WTC11 (cell line): ENCODE measurements around the gene ZFHX3. TPM values are rescaled to one million over a fixed set of nuclear protein-coding genes. Genes with fewer than 3 reads are reported as not detected.

ENCODE experiments used
- ATAC-seq: fragments of 200-7000 bp; cut with Tn5 transposase; 2 replicates; pipeline ENCODE4 v1.10.0; 2021; ENCODE audit warnings: mild to moderate bottlenecking, moderate library complexity
- CTCF ChIA-PET: fragments of 300-600 bp; sonication (Branson Sonifier 250); formaldehyde crosslinking; loops from one replicate; lab custom pipeline; 2021; ENCODE audit warnings: antibody characterized with exemption; lab: Charles Lee
- POLR2A ChIA-PET: fragments of 350-600 bp; sonication (Branson Sonifier 250); formaldehyde crosslinking; loops from one replicate; lab custom pipeline; 2021; ENCODE audit warnings: antibody characterized with exemption; lab: Charles Lee
- DNase-seq: peaks from one replicate; pipeline ENCODE4 v3.0.0; 2021; ENCODE audit warnings: low spot score
- H3K27ac Mint-ChIP-seq: 2 replicates; pipeline ENCODE4 v1.8.0; 2021; ENCODE audit warnings: mixed read lengths
- H3K27me3 Mint-ChIP-seq: 2 replicates; pipeline ENCODE4 v1.8.0; 2021; ENCODE audit warnings: low read depth, mild to moderate bottlenecking, moderate library complexity, mixed read lengths
- H3K36me3 Mint-ChIP-seq: 2 replicates; pipeline ENCODE4 v1.8.0; 2021; ENCODE audit warnings: mixed read lengths
- H3K4me1 Mint-ChIP-seq: 2 replicates; pipeline ENCODE4 v1.8.0; 2022; ENCODE audit warnings: mixed read lengths
- H3K4me3 Mint-ChIP-seq: 2 replicates; pipeline ENCODE4 v1.8.0; 2021; ENCODE audit warnings: mild to moderate bottlenecking, moderate library complexity, mixed read lengths
- H3K9me3 Mint-ChIP-seq: 2 replicates; pipeline ENCODE4 v1.8.0; 2021; ENCODE audit warnings: mixed read lengths
- CREM ChIP-seq: sonication (generic); formaldehyde crosslinking; IDR thresholded peaks from 2 replicates; pipeline ENCODE4 v1.8.1; 2022; ENCODE audit warnings: mild to moderate bottlenecking, missing genetic modification reagents, moderate library complexity
- ESRRA ChIP-seq: sonication (generic); formaldehyde crosslinking; IDR thresholded peaks from 2 replicates; pipeline ENCODE4 v1.8.1; 2022; ENCODE audit warnings: mild to moderate bottlenecking, missing genetic modification reagents, borderline replicate concordance
- GABPB1 ChIP-seq: sonication (generic); formaldehyde crosslinking; IDR thresholded peaks from 2 replicates; pipeline ENCODE4 v1.8.1; 2023; ENCODE audit warnings: mild to moderate bottlenecking, missing genetic modification reagents
- JAZF1 ChIP-seq: fragments of 250-450 bp; sonication (Bioruptor Pico); IDR thresholded peaks from 2 replicates; pipeline ENCODE4 v1.9.0; 2021; ENCODE audit warnings: moderate library complexity, mild to moderate bottlenecking, inconsistent platforms
- MYBL2 ChIP-seq: sonication (generic); formaldehyde crosslinking; IDR thresholded peaks from 2 replicates; pipeline ENCODE4 v1.8.1; 2023; ENCODE audit warnings: mild to moderate bottlenecking, moderate library complexity, missing genetic modification reagents
- NR3C1 ChIP-seq: sonication (generic); formaldehyde crosslinking; conservative IDR thresholded peaks from 2 replicates; pipeline ENCODE4 v1.8.1; 2023; ENCODE audit warnings: low read depth, mild to moderate bottlenecking, missing genetic modification reagents
- RELA ChIP-seq: sonication (generic); formaldehyde crosslinking; IDR thresholded peaks from 2 replicates; pipeline ENCODE4 v1.8.1; 2022; ENCODE audit warnings: missing genetic modification reagents, mild to moderate bottlenecking, borderline replicate concordance
- SOX15 ChIP-seq: fragments of 250-450 bp; sonication (Bioruptor Pico); IDR thresholded peaks from 2 replicates; pipeline ENCODE4 v1.9.0; 2021; ENCODE audit warnings: mild to moderate bottlenecking
- TCF7 ChIP-seq: sonication (generic); formaldehyde crosslinking; IDR thresholded peaks from 2 replicates; pipeline ENCODE4 v1.8.0; 2022; ENCODE audit warnings: mild to moderate bottlenecking, low read depth, missing genetic modification reagents, moderate library complexity
- TEAD1 ChIP-seq: sonication (generic); formaldehyde crosslinking; IDR thresholded peaks from 2 replicates; pipeline ENCODE4 v1.8.0; 2022; ENCODE audit warnings: mild to moderate bottlenecking, missing genetic modification reagents
- TEAD4 ChIP-seq: sonication (generic); formaldehyde crosslinking; IDR thresholded peaks from 2 replicates; pipeline ENCODE4 v1.8.0; 2022; ENCODE audit warnings: mild to moderate bottlenecking, missing genetic modification reagents
- ZNF138 ChIP-seq: sonication (generic); formaldehyde crosslinking; conservative IDR thresholded peaks from 2 replicates; pipeline ENCODE4 v1.8.1; 2022; ENCODE audit warnings: mild to moderate bottlenecking, moderate library complexity, missing genetic modification reagents
- ZNF219 ChIP-seq: sonication (generic); formaldehyde crosslinking; IDR thresholded peaks from 2 replicates; pipeline ENCODE4 v1.8.0; 2023; ENCODE audit warnings: missing genetic modification reagents, mild to moderate bottlenecking, borderline replicate concordance
- ZNF263 ChIP-seq: sonication (generic); formaldehyde crosslinking; IDR thresholded peaks from 2 replicates; pipeline ENCODE4 v1.8.1; 2022; ENCODE audit warnings: low read depth, mild to moderate bottlenecking, moderate library complexity, missing genetic modification reagents
- ZNF317 ChIP-seq: sonication (generic); formaldehyde crosslinking; IDR thresholded peaks from 2 replicates; pipeline ENCODE4 v1.8.1; 2023; ENCODE audit warnings: low read depth, mild to moderate bottlenecking, moderate library complexity, missing genetic modification reagents, borderline replicate concordance
- ZNF396 ChIP-seq: fragments of 250-450 bp; sonication (Bioruptor Pico); IDR thresholded peaks from 2 replicates; pipeline ENCODE4 v1.8.0; 2021; ENCODE audit warnings: mild to moderate bottlenecking, moderate library complexity, borderline replicate concordance
- ZNF416 ChIP-seq: fragments of 250-450 bp; sonication (Bioruptor Pico); IDR thresholded peaks from 2 replicates; pipeline ENCODE4 v1.9.0; 2021; ENCODE audit warnings: mild to moderate bottlenecking, inconsistent platforms
- total RNA-seq: library from RNA; stranded (reverse); gene quantifications from 3 replicates; pipeline ENCODE4 v1.2.3, GENCODE V29; 2021
- TF ChIP-seq, protein P1 (sequence below): fragments of 250-450 bp; sonication (Bioruptor Pico); IDR thresholded peaks from 2 replicates; pipeline ENCODE4 v1.9.0; 2021; ENCODE audit warnings: moderate library complexity, mild to moderate bottlenecking, inconsistent platforms, borderline replicate concordance
- TF ChIP-seq, protein P2 (sequence below): fragments of 250-450 bp; sonication (Bioruptor Pico); IDR thresholded peaks from 2 replicates; pipeline ENCODE4 v2.1.2; 2022; ENCODE audit warnings: mild to moderate bottlenecking, moderate library complexity
- TF ChIP-seq, protein P3 (sequence below): sonication (generic); formaldehyde crosslinking; IDR thresholded peaks from 2 replicates; pipeline ENCODE4 v1.8.0; 2023; ENCODE audit warnings: mild to moderate bottlenecking, missing genetic modification reagents
- TF ChIP-seq, protein P4 (sequence below): sonication (generic); formaldehyde crosslinking; IDR thresholded peaks from 2 replicates; pipeline ENCODE4 v1.8.0; 2023; ENCODE audit warnings: missing genetic modification reagents
- TF ChIP-seq, protein P5 (sequence below): sonication (generic); formaldehyde crosslinking; conservative IDR thresholded peaks from 2 replicates; pipeline ENCODE4 v1.8.1; 2023; ENCODE audit warnings: mild to moderate bottlenecking, low read depth, missing genetic modification reagents, moderate library complexity
- TF ChIP-seq, protein P6 (sequence below): sonication (generic); formaldehyde crosslinking; conservative IDR thresholded peaks from 2 replicates; pipeline ENCODE4 v1.8.1; 2022; ENCODE audit warnings: mild to moderate bottlenecking, missing genetic modification reagents

The ZFHX3 gene
- total RNA-seq, 1 experiment from 2014 or later, result 5.7 TPM

DNA sequence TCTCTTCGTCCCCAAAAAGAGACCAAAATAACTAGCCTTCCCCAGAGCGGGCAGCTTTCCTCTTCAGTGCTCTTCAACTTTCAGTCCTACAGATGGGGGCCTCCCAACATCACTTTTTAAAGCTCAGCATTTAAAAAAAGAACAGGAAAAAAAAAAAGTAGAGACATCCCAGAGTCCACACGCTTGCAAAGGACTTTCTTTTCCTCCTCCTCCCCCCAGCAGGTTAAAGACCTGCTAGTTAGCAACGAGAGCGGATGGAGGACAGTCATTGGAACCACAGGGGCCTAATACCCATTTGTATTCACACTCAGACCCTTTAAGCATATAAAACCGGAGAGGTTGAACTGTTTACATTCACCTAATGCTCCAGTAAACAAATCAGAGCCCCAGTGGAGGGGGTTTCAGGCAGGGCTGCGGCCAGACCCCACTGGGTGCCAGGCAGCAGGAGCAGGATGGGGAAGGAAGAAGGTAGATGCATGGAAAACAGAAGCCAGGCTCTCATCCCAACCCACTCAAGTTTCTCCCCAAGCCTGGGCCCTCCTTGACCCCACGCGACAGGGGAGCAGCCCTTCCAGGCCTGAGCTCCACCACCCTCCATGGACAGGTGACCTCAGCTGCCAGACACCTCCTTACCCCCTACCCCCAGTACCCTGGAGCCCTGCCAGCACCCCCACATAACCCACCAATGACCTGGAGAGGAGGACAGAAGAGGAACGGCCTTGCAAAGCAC, 15.2 kb downstream of the ZFHX3 start (continued):
- no peak for TF ChIP-seq TEAD1 (CRISPR knock-in tag)
- TF ChIP-seq RELA (CRISPR knock-in tag), result no peak
- TF ChIP-seq ZNF396, result no peak
- no peak for TF ChIP-seq NR3C1 (CRISPR knock-in tag)
- TF ChIP-seq ZNF138 (CRISPR knock-in tag), result no peak
- TF ChIP-seq, protein P1, sequence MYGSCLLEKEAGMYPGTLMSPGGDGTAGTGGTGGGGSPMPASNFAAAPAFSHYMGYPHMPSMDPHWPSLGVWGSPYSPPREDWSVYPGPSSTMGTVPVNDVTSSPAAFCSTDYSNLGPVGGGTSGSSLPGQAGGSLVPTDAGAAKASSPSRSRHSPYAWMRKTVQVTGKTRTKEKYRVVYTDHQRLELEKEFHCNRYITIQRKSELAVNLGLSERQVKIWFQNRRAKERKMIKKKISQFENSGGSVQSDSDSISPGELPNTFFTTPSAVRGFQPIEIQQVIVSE (CRISPR knock-in tag), result no peak
- no peak for TF ChIP-seq JAZF1 (CRISPR knock-in tag)
- TF ChIP-seq TEAD4 (CRISPR knock-in tag), result no peak

DNA sequence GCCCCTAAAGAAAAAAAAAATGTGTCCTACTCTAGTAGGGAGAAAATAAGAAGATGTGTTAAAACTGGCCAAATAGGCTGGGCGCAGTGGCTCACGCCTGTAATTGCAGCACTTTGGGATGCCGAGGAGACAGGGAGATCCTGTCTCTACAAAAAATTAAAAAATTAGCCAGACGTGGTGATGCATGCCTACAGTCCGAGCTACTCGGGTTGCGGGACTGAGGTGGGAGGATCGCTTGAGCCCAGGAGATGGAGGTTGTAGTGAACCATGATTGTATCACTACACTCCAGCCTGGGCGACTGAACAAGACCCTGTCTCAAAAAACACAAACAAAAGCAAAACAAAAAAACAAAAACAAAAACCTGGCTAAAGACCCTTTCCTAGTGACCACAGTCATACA, 15.9 kb downstream of the ZFHX3 start:
- CTCF ChIA-PET, result interaction anchor here (0.8 to 1.7 kb wide), 4 partner anchors 12 to 199 kb away, joined by 3 to 5 read pairs (median 4); no protein-coding TSS in a partner anchor
- POLR2A ChIA-PET, result no interaction called here
- no peak for ATAC-seq
- no peak overlapping the region for H3K27ac Mint-ChIP-seq
- no peaks in the 10 kb centered on the region for H3K36me3 Mint-ChIP-seq
- TF ChIP-seq MYBL2 (CRISPR knock-in tag) (no peak), ESRRA (CRISPR knock-in tag) (no peak)
- TF ChIP-seq, protein P2, sequence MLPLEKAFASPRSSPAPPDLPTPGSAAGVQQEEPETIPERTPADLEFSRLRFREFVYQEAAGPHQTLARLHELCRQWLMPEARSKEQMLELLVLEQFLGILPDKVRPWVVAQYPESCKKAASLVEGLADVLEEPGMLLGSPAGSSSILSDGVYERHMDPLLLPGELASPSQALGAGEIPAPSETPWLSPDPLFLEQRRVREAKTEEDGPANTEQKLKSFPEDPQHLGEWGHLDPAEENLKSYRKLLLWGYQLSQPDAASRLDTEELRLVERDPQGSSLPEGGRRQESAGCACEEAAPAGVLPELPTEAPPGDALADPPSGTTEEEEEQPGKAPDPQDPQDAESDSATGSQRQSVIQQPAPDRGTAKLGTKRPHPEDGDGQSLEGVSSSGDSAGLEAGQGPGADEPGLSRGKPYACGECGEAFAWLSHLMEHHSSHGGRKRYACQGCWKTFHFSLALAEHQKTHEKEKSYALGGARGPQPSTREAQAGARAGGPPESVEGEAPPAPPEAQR, result no peak
- TF ChIP-seq, protein P3, sequence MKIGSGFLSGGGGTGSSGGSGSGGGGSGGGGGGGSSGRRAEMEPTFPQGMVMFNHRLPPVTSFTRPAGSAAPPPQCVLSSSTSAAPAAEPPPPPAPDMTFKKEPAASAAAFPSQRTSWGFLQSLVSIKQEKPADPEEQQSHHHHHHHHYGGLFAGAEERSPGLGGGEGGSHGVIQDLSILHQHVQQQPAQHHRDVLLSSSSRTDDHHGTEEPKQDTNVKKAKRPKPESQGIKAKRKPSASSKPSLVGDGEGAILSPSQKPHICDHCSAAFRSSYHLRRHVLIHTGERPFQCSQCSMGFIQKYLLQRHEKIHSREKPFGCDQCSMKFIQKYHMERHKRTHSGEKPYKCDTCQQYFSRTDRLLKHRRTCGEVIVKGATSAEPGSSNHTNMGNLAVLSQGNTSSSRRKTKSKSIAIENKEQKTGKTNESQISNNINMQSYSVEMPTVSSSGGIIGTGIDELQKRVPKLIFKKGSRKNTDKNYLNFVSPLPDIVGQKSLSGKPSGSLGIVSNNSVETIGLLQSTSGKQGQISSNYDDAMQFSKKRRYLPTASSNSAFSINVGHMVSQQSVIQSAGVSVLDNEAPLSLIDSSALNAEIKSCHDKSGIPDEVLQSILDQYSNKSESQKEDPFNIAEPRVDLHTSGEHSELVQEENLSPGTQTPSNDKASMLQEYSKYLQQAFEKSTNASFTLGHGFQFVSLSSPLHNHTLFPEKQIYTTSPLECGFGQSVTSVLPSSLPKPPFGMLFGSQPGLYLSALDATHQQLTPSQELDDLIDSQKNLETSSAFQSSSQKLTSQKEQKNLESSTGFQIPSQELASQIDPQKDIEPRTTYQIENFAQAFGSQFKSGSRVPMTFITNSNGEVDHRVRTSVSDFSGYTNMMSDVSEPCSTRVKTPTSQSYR (CRISPR knock-in tag), result no peak
- TF ChIP-seq, protein P4, sequence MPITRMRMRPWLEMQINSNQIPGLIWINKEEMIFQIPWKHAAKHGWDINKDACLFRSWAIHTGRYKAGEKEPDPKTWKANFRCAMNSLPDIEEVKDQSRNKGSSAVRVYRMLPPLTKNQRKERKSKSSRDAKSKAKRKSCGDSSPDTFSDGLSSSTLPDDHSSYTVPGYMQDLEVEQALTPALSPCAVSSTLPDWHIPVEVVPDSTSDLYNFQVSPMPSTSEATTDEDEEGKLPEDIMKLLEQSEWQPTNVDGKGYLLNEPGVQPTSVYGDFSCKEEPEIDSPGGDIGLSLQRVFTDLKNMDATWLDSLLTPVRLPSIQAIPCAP (CRISPR knock-in tag), result no peak
- no peak for DNase-seq
- H3K4me1 Mint-ChIP-seq, result peaks cover 61% of the 10 kb centered on the region
- no peak overlapping the region for H3K4me3 Mint-ChIP-seq
- H3K9me3 Mint-ChIP-seq, result no peaks in the 10 kb centered on the region
- H3K27me3 Mint-ChIP-seq, result peaks cover 100% of the 10 kb centered on the region

DNA sequence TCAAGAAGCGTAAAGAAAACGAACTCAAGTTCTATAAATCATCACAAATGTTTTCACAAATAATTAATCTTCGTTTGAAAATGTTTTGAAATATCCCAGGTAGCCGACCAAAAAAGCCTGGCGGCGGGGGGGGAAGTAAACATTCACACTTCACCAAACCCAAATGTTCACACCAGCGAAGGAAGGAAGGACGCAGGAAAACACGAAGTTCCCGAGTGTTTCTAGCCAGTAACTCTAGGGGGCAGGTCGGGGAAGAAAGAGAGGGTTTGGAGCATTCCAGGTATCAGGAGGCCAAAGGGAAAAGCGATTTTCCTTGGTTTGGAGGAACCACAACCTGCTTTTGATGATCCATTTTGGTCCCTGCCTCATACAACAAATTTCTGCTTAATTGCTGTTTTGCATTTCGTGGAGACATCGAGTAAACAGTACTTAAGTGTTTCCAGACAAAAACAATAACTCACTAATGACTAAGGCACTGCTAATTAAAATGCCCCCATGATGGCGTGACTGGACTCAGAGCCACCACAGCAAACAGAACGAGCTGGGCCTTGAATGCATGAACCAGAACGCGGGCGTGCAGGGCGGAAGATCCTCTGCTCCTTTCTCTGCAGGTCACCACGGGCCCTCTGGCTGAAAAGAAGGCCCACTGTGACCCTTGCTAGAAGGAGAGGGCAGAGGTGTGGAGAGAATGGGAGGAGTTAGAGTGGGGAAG, 16.6 kb downstream of the ZFHX3 start:
- ATAC-seq (no peak), DNase-seq (no peak)
- Mint-ChIP-seq H3K27me3 (peaks cover 100% of the 10 kb centered on the region), H3K9me3 (no peaks in the 10 kb centered on the region), H3K36me3 (no peaks in the 10 kb centered on the region), H3K4me1 (peaks cover 56% of the 10 kb centered on the region), H3K27ac (no peak overlapping the region), H3K4me3 (no peak overlapping the region; the same call in 1 of the 2 replicates)
- ChIA-PET POLR2A (no interaction called here), CTCF (interaction anchor here (0.8 to 1.1 kb wide), 2 partner anchors 36 to 165 kb away, joined by 3 to 4 read pairs; no protein-coding TSS in a partner anchor)
- TF ChIP-seq, protein P1 (CRISPR knock-in tag), result no peak
- TF ChIP-seq ZNF416 (no peak), CREM (CRISPR knock-in tag) (no peak), TCF7 (CRISPR knock-in tag) (no peak), ZNF263 (CRISPR knock-in tag) (no peak), GABPB1 (CRISPR knock-in tag) (no peak), ZNF219 (no peak), SOX15 (CRISPR knock-in tag) (no peak), ZNF317 (CRISPR knock-in tag) (no peak)
- TF ChIP-seq, protein P5, sequence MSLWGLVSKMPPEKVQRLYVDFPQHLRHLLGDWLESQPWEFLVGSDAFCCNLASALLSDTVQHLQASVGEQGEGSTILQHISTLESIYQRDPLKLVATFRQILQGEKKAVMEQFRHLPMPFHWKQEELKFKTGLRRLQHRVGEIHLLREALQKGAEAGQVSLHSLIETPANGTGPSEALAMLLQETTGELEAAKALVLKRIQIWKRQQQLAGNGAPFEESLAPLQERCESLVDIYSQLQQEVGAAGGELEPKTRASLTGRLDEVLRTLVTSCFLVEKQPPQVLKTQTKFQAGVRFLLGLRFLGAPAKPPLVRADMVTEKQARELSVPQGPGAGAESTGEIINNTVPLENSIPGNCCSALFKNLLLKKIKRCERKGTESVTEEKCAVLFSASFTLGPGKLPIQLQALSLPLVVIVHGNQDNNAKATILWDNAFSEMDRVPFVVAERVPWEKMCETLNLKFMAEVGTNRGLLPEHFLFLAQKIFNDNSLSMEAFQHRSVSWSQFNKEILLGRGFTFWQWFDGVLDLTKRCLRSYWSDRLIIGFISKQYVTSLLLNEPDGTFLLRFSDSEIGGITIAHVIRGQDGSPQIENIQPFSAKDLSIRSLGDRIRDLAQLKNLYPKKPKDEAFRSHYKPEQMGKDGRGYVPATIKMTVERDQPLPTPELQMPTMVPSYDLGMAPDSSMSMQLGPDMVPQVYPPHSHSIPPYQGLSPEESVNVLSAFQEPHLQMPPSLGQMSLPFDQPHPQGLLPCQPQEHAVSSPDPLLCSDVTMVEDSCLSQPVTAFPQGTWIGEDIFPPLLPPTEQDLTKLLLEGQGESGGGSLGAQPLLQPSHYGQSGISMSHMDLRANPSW (CRISPR knock-in tag), result no peak
- TF ChIP-seq, protein P6, sequence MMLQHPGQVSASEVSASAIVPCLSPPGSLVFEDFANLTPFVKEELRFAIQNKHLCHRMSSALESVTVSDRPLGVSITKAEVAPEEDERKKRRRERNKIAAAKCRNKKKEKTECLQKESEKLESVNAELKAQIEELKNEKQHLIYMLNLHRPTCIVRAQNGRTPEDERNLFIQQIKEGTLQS (CRISPR knock-in tag), result no peak
